Endothelial cell of umbilical vein (primary cell): Measurements from ENCODE around the gene KLHL17. TPM values are rescaled to one million over a fixed set of nuclear protein-coding genes. Genes with fewer than 3 reads are reported as not detected.

Source experiments
- BruUV-seq: library from RNA; stranded (reverse); fragments of 400-500 nt; replicated peaks from 2 replicates; lab custom pipeline; 2021; lab: Mats Ljungman, UMichigan
- CTCF ChIA-PET: fragments of 300-600, 350-600 bp; sonication (Branson Sonifier 250); formaldehyde crosslinking; loops from one replicate; lab custom pipeline; 2021; ENCODE audit warnings: antibody characterized with exemption, inconsistent platforms; lab: Charles Lee
- POLR2A ChIA-PET: fragments of 300-600, 350-600 bp; sonication (Branson Sonifier 250); formaldehyde crosslinking; loops from one replicate; lab custom pipeline; 2021; ENCODE audit warnings: antibody characterized with exemption, inconsistent platforms; lab: Charles Lee
- DNase-seq: peaks from one replicate; pipeline ENCODE4 v3.0.0-alpha.2; 2011; ENCODE audit warnings: low read depth, low spot score
- FAIRE-seq: peaks from 2 replicates; lab custom pipeline; 2011; peaks lifted over from hg19 to GRCh38; lab: Jason Lieb, UNC
- H2AFZ ChIP-seq: 2 replicates; pipeline ENCODE4 v1.6.0; 2012; ENCODE audit warnings: low read depth, low read length, control low read depth, inconsistent platforms
- H3K27ac ChIP-seq: 2 replicates; pipeline ENCODE4 v1.5.1; 2011; ENCODE audit warnings: low read depth, mild to moderate bottlenecking, control low read depth, low read length, moderate library complexity; ENCODE audit not compliant: insufficient read depth
- H3K27me3 ChIP-seq, 2 experiments: 2 replicates each; pipeline versions ENCODE4 v1.6.0 to v1.6.1; 2011; ENCODE audit warnings: low read length in 2 of 2, mixed read lengths in 1 of 2; ENCODE audit not compliant: control insufficient read depth in 2 of 2, insufficient read depth in 2 of 2
- H3K36me3 ChIP-seq, 2 experiments: 2 replicates in 1 of 2; 3 replicates in 1 of 2; pipeline ENCODE4 v1.5.1; 2011; ENCODE audit warnings: low read length in 2 of 2, mild to moderate bottlenecking in 1 of 2, moderate library complexity in 1 of 2; ENCODE audit not compliant: control insufficient read depth in 2 of 2, insufficient read depth in 2 of 2; ENCODE audit errors: extremely low read depth in 1 of 2
- H3K4me1 ChIP-seq: 3 replicates; pipeline ENCODE4 v1.5.1; 2011; ENCODE audit warnings: mild to moderate bottlenecking, low read length; ENCODE audit not compliant: control insufficient read depth, insufficient read depth; ENCODE audit errors: extremely low read depth
- H3K4me2 ChIP-seq: 2 replicates; pipeline ENCODE4 v1.6.1; 2011; ENCODE audit warnings: low read length, control low read depth, mixed read lengths; ENCODE audit not compliant: insufficient read depth
- H3K4me3 ChIP-seq, 3 experiments: fragments of 200-600 bp in 1 of 3; sonication (generic), shearing (Covaris generic) in 1 of 3; replicated peaks in 1 of 3; 2 replicates each; pipeline ENCODE4 v1.5.1; 2011 to 2016; ENCODE audit warnings: control low read depth in 3 of 3, low read length in 3 of 3, mild to moderate bottlenecking in 2 of 3, inconsistent platforms in 1 of 3, low read depth in 1 of 3, moderate library complexity in 1 of 3; ENCODE audit not compliant: insufficient read depth in 1 of 3
- H3K79me2 ChIP-seq: 2 replicates; pipeline ENCODE4 v1.6.0; 2012; ENCODE audit warnings: low read length, inconsistent platforms; ENCODE audit not compliant: control insufficient read depth, insufficient read depth
- H3K9ac ChIP-seq: replicated peaks from 2 replicates; pipeline ENCODE3; 2011; ENCODE audit warnings: low read length, control low read depth; ENCODE audit not compliant: insufficient read depth; ENCODE audit errors: extremely low read depth
- H3K9me1 ChIP-seq: replicated peaks from 3 replicates; pipeline ENCODE4 v1.6.0; 2011; ENCODE audit warnings: mild to moderate bottlenecking, low read length; ENCODE audit not compliant: control insufficient read depth, insufficient read depth; ENCODE audit errors: extremely low read depth
- H3K9me3 ChIP-seq: replicated peaks from 2 replicates; pipeline ENCODE4 v1.5.1; 2012; ENCODE audit warnings: low read length, inconsistent platforms; ENCODE audit not compliant: control insufficient read depth, insufficient read depth
- H4K20me1 ChIP-seq: replicated peaks from 2 replicates; pipeline ENCODE3; 2011; ENCODE audit warnings: mild to moderate bottlenecking, low read length; ENCODE audit not compliant: control insufficient read depth, insufficient read depth; ENCODE audit errors: extremely low read depth
- EZH2 ChIP-seq: IDR thresholded peaks from 2 replicates; pipeline ENCODE4 v1.6.1; 2012; ENCODE audit warnings: borderline replicate concordance, low read depth, mild to moderate bottlenecking, moderate library complexity, low read length, inconsistent platforms; ENCODE audit not compliant: severe bottlenecking
- FOS ChIP-seq: IDR thresholded peaks from 2 replicates; pipeline ENCODE4 v1.6.1; 2011; ENCODE audit warnings: mild to moderate bottlenecking, low read length, moderate library complexity, borderline replicate concordance; ENCODE audit not compliant: insufficient read depth
- GATA2 ChIP-seq: IDR thresholded peaks from 2 replicates; pipeline ENCODE4 v1.7.0; 2011; ENCODE audit warnings: low read depth, mild to moderate bottlenecking, moderate library complexity, mixed read lengths, low read length; ENCODE audit not compliant: insufficient read length, insufficient read depth
- MYC ChIP-seq: IDR thresholded peaks from one replicate; pipeline ENCODE4 v1.6.1; 2011; ENCODE audit warnings: mild to moderate bottlenecking, low read depth, low read length
- POLR2A ChIP-seq: IDR thresholded peaks from 2 replicates; pipeline ENCODE4 v1.6.1; 2012; ENCODE audit warnings: low read depth, mild to moderate bottlenecking, control low read depth, low read length
- POLR2AphosphoS5 ChIP-seq: IDR thresholded peaks from 2 replicates; pipeline ENCODE4 v1.6.1; 2012; ENCODE audit warnings: low read depth, mild to moderate bottlenecking, control low read depth, low read length, moderate library complexity; ENCODE audit not compliant: insufficient read depth
- dilution Hi-C: fragments of 300-500 bp; cut with MboI; formaldehyde crosslinking; loops from one replicate; pipeline ENCODE4 v1.15.0; 2019; ENCODE audit warnings: low sequenced_read_pairs; ENCODE audit not compliant: extremely low pct_ligation_motif_present
- intact Hi-C: fragments of 100-400 bp; cut with micrococcal nuclease; formaldehyde crosslinking; loops from one replicate; pipeline ENCODE4 v1.10.0; 2022
- polyA plus RNA-seq, 4 experiments: library from polyadenylated mRNA; depleted of rRNA in 3 of 4; stranded (reverse) in 3 of 4; unstranded in 1 of 4; fragments of >200 nt; gene quantifications; 2 replicates each; pipeline versions ENCODE4 v1.2.1 to v1.2.3, GENCODE V29; 2011 to 2012; ENCODE audit warnings: missing spikeins in 1 of 4
- total RNA-seq: library from RNA; stranded (reverse); gene quantifications from 2 replicates; pipeline ENCODE4 v1.2.3, GENCODE V29; 2021

The KLHL17 gene
- total and polyA plus RNA-seq, 2 donors (not counting 3 experiments of a cell fraction or from before 2014, with no cell fraction given) = 27.0 to 30.1 TPM

DNA sequence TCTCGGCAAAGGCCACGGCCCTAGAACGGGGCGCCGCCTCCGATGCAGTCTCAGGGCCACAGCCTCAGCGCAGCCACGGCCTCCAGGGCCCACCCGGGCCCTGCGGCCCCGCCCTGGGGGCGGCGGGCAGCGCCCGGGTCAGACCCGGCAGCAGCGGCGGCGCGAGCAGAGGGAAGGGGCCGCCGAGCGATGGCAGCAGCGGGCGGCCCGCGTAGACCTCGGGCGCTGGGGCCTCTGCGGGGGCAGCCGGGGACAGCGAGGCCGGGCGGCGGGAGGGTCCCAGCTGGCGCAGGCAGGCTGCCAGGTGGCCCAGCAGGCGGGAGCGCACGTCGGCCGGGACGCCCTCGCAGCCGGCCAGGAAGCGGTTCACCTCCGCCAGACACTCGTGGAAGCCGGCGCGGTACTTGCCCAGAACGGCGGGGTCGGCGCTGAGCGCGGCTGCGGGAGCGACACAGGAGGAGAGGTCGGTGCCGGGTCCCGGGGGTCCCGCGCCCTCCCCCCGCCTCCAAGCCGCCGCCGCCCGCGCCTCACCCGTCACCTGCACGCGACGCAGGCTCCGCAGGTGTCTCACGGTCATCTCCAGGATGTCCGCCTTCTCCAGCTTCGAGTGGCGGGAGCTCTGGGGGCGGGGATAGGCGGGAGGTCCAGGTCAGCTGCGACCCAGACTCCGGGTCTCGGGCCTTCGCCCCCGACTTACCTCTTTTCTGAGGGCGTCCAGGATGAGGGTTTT is 38.8 kb downstream of the KLHL17 start:
- POLR2A ChIA-PET = no interaction called here
- H3K4me2 ChIP-seq = peak overlapping the region; percentile 72
- peak overlapping the region; percentile 50 for H2AFZ ChIP-seq
- intact Hi-C loops = no loop called here
- H3K36me3 ChIP-seq = no peaks in the 10 kb centered on the region
- H3K4me3 ChIP-seq = peak overlapping the region; percentile 11 to 55 (median 51)
- no peak for DNase-seq
- H3K9me3 ChIP-seq = no peaks in the 10 kb centered on the region
- dilution Hi-C loops = no loop called here
- peak; percentile 15 for FAIRE-seq
- no peaks in the 10 kb centered on the region for H4K20me1 ChIP-seq
- no peak overlapping the region for H3K27ac ChIP-seq
- CTCF ChIA-PET = interaction anchor here (0.8 to 4.3 kb wide), 2 partner anchors 15 to 19 kb away, joined by 6 to 22 read pairs; partner anchors contain the start of gene AGRN
- H3K9me1 ChIP-seq = no peaks in the 10 kb centered on the region
- H3K9ac ChIP-seq = peak overlapping the region; percentile 91
- TSS peak; percentile 32 for BruUV-seq
- peaks cover 9% of the 10 kb centered on the region for H3K4me1 ChIP-seq
- no peak for TF ChIP-seq GATA2
- TF ChIP-seq FOS = no peak
- peak; percentile 79 for TF ChIP-seq EZH2
- no peak for TF ChIP-seq POLR2A
- TF ChIP-seq POLR2AphosphoS5 = no peak
- TF ChIP-seq MYC = no peak
- H3K27me3 ChIP-seq = peaks cover 0 to 19% of the 10 kb centered on the region in 2 experiments
- H3K79me2 ChIP-seq = no peaks in the 10 kb centered on the region
